Neural cell (in vitro differentiated cells): ENCODE measurements around the gene SCN8A. TPM values are rescaled to one million over a fixed set of nuclear protein-coding genes. Genes with fewer than 3 reads are reported as not detected.

Experiments used
- H2AFZ ChIP-seq: fragments of 200-600, 300-800 bp; sonication (generic), shearing (Covaris generic); 2 replicates; pipeline ENCODE4 v1.6.0; 2014; ENCODE audit warnings: low read depth, mild to moderate bottlenecking, antibody characterized with exemption, low read length, moderate library complexity
- H3F3A ChIP-seq: fragments of 200-600 bp; shearing (Covaris generic); 2 replicates; pipeline ENCODE4 v1.6.1; 2016; ENCODE audit warnings: mild to moderate bottlenecking, moderate library complexity, mixed read lengths, antibody characterized with exemption, low read length; ENCODE audit not compliant: insufficient read depth, poor library complexity, severe bottlenecking
- H3K27ac ChIP-seq: fragments of 200-600, 300-800 bp; sonication (generic), shearing (Covaris generic); 2 replicates; pipeline ENCODE4 v1.5.1; 2014; ENCODE audit warnings: mild to moderate bottlenecking, low read length, moderate library complexity
- H3K27me3 ChIP-seq: fragments of 300-800, 200-600 bp; sonication (generic), shearing (Covaris generic); 2 replicates; pipeline ENCODE4 v1.6.0; 2014; ENCODE audit warnings: mild to moderate bottlenecking, low read depth, low read length, moderate library complexity; ENCODE audit not compliant: insufficient read depth
- H3K36me3 ChIP-seq: fragments of 300-800, 200-600 bp; sonication (generic), shearing (Covaris generic); 2 replicates; pipeline ENCODE4 v1.5.1; 2014; ENCODE audit warnings: mild to moderate bottlenecking, antibody characterized with exemption, low read length, moderate library complexity; ENCODE audit not compliant: insufficient read depth
- H3K4me2 ChIP-seq: fragments of 300-800, 200-600 bp; sonication (generic), shearing (Covaris generic); 2 replicates; pipeline ENCODE4 v1.6.0; 2014; ENCODE audit warnings: mild to moderate bottlenecking, low read length
- H3K4me3 ChIP-seq: fragments of 300-800, 200-600 bp; sonication (generic), shearing (Covaris generic); 2 replicates; pipeline ENCODE4 v1.5.1; 2014; ENCODE audit warnings: mild to moderate bottlenecking, low read length, moderate library complexity
- H3K79me2 ChIP-seq: fragments of 200-600 bp; shearing (Covaris generic); replicated peaks from 2 replicates; pipeline ENCODE4 v1.6.0; 2014; ENCODE audit warnings: mild to moderate bottlenecking, low read length, moderate library complexity; ENCODE audit not compliant: insufficient read depth
- H3K9ac ChIP-seq: fragments of 300-800, 200-600 bp; sonication (generic), shearing (Covaris generic); 2 replicates; pipeline ENCODE4 v1.6.1; 2016; ENCODE audit warnings: mild to moderate bottlenecking, low read length, mixed read lengths
- H3K9me2 ChIP-seq: fragments of 200-600 bp; shearing (Covaris generic); 2 replicates; pipeline ENCODE4 v1.6.1; 2016; ENCODE audit warnings: mild to moderate bottlenecking, low read length, mixed read lengths; ENCODE audit not compliant: insufficient read depth
- H3K9me3 ChIP-seq: fragments of 200-600, 300-800 bp; sonication (generic), shearing (Covaris generic); 2 replicates; pipeline ENCODE4 v1.6.1; 2016; ENCODE audit warnings: mild to moderate bottlenecking, mixed run types, low read length, moderate library complexity, mixed read lengths
- H4K20me1 ChIP-seq: fragments of 200-600 bp; shearing (Covaris generic); 2 replicates; pipeline ENCODE4 v1.6.1; 2016; ENCODE audit warnings: mild to moderate bottlenecking, mixed run types; ENCODE audit not compliant: insufficient read depth
- CTCF ChIP-seq: fragments of 450-650 bp; IDR thresholded peaks from 2 replicates; pipeline ENCODE4 v1.5.1; 2014; ENCODE audit warnings: antibody characterized with exemption, mild to moderate bottlenecking, moderate library complexity; ENCODE audit not compliant: poor library complexity, severe bottlenecking
- EP300 ChIP-seq: fragments of 450-650 bp; conservative IDR thresholded peaks from 2 replicates; pipeline ENCODE4 v1.6.1; 2014; ENCODE audit warnings: antibody characterized with exemption, mild to moderate bottlenecking, moderate library complexity; ENCODE audit not compliant: poor library complexity, severe bottlenecking
- EZH2 ChIP-seq: fragments of 200-600, 300-800 bp; shearing (Covaris generic), sonication (generic); IDR thresholded peaks from 2 replicates; pipeline ENCODE4 v1.6.1; 2014; ENCODE audit warnings: antibody characterized with exemption, low read length, borderline replicate concordance, mild to moderate bottlenecking; ENCODE audit not compliant: insufficient read depth, poor library complexity, severe bottlenecking
- MXI1 ChIP-seq: fragments of 450-650 bp; conservative IDR thresholded peaks from 2 replicates; pipeline ENCODE4 v1.6.1; 2014; ENCODE audit warnings: antibody characterized with exemption, mild to moderate bottlenecking; ENCODE audit not compliant: poor library complexity, severe bottlenecking
- POLR2AphosphoS5 ChIP-seq: IDR thresholded peaks from 2 replicates; pipeline ENCODE4 v1.6.1; 2012
- RAD21 ChIP-seq: fragments of 450-650 bp; conservative IDR thresholded peaks from 2 replicates; pipeline ENCODE4 v1.6.1; 2014; ENCODE audit warnings: antibody characterized with exemption, mild to moderate bottlenecking, moderate library complexity
- REST ChIP-seq: IDR thresholded peaks from 2 replicates; pipeline ENCODE4 v1.6.1; 2012; ENCODE audit warnings: borderline replicate concordance
- SMC3 ChIP-seq: fragments of 450-650 bp; conservative IDR thresholded peaks from 2 replicates; pipeline ENCODE4 v1.6.1; 2014; ENCODE audit warnings: antibody characterized with exemption, mild to moderate bottlenecking, moderate library complexity; ENCODE audit not compliant: poor library complexity
- TAF1 ChIP-seq: IDR thresholded peaks from 2 replicates; pipeline ENCODE4 v1.6.1; 2012; ENCODE audit warnings: low read depth
- polyA plus RNA-seq: library from polyadenylated mRNA; depleted of rRNA; stranded (reverse); fragments of >200 nt; gene quantifications from 2 replicates; pipeline ENCODE4 v1.2.3, GENCODE V29; 2014

Gene SCN8A
- polyA plus RNA-seq, 1 donor from 2014 or later = 14.2 TPM

- H3K36me3 ChIP-seq = no peaks in the 10 kb centered on the region
- H4K20me1 ChIP-seq = no peaks in the 10 kb centered on the region
- no peak overlapping the region for H3K9ac ChIP-seq
- no peak overlapping the region for H3K4me3 ChIP-seq
- H3K4me2 ChIP-seq = no peak overlapping the region
- TF ChIP-seq RAD21 (no peak), EP300 (no peak), CTCF (no peak), TAF1 (no peak), EZH2 (no peak), MXI1 (no peak), REST (no peak), SMC3 (no peak), POLR2AphosphoS5 (no peak)
- no peak overlapping the region for H3K27ac ChIP-seq
- no peaks in the 10 kb centered on the region for H3F3A ChIP-seq
- H3K27me3 ChIP-seq = peaks cover 6% of the 10 kb centered on the region
- H2AFZ ChIP-seq = no peak overlapping the region
- H3K9me3 ChIP-seq = no peaks in the 10 kb centered on the region
- no peaks in the 10 kb centered on the region for H3K9me2 ChIP-seq
- H3K79me2 ChIP-seq = no peaks in the 10 kb centered on the region
Observed at GRCh38 chr12:51819736-51820525, 228.9 kb downstream of the SCN8A start.

- H3K27me3 ChIP-seq = no peaks in the 10 kb centered on the region
- H3K9me3 ChIP-seq = no peaks in the 10 kb centered on the region
- H3K79me2 ChIP-seq = no peaks in the 10 kb centered on the region
- no peaks in the 10 kb centered on the region for H4K20me1 ChIP-seq
- no peak overlapping the region for H3K4me3 ChIP-seq
- no peak overlapping the region for H2AFZ ChIP-seq
- no peak overlapping the region for H3K27ac ChIP-seq
- H3K4me2 ChIP-seq = no peak overlapping the region
- no peaks in the 10 kb centered on the region for H3F3A ChIP-seq
- no peaks in the 10 kb centered on the region for H3K9me2 ChIP-seq
- H3K36me3 ChIP-seq = no peaks in the 10 kb centered on the region
- no peak for TF ChIP-seq SMC3
- TF ChIP-seq CTCF = no peak
- TF ChIP-seq POLR2AphosphoS5 = no peak
- TF ChIP-seq REST = no peak
- TF ChIP-seq MXI1 = no peak
- TF ChIP-seq EZH2 = no peak
- no peak for TF ChIP-seq TAF1
- TF ChIP-seq RAD21 = no peak
- no peak for TF ChIP-seq EP300
- H3K9ac ChIP-seq = no peak overlapping the region
Observed at GRCh38 chr12:51820526-51821439, 229.8 kb downstream of the SCN8A start.
